HepG2 (cell line): ENCODE measurements around the gene UBASH3A. TPM values are rescaled to one million over a fixed set of nuclear protein-coding genes. Genes with fewer than 3 reads are reported as not detected.

Source experiments
- ELF3 ChIP-seq: IDR thresholded peaks from 2 replicates; pipeline ENCODE4 v1.6.1; 2016; ENCODE audit warnings: missing genetic modification reagents, missing compliant biosample characterization
- FOXO1 ChIP-seq: sonication (generic); formaldehyde crosslinking; IDR thresholded peaks from 2 replicates; pipeline ENCODE4 v1.4.0; 2020; ENCODE audit warnings: missing genetic modification reagents
- HNF4G ChIP-seq, 2 experiments: sonication (generic) in 1 of 2; formaldehyde crosslinking in 1 of 2; IDR thresholded peaks; 2 replicates each; pipeline versions ENCODE4 v1.4.0 to v1.6.1; 2011 to 2020; ENCODE audit warnings: borderline replicate concordance in 2 of 2, low read depth in 2 of 2, mild to moderate bottlenecking in 2 of 2, low read length in 1 of 2, missing genetic modification reagents in 1 of 2, moderate library complexity in 1 of 2
- HOXA3 ChIP-seq: sonication (generic); formaldehyde crosslinking; IDR thresholded peaks from 2 replicates; pipeline ENCODE4 v1.5.0; 2020; ENCODE audit warnings: missing genetic modification reagents
- KLF16 ChIP-seq, 2 experiments: sonication (generic) in 1 of 2; formaldehyde crosslinking in 1 of 2; IDR thresholded peaks; 2 replicates each; pipeline versions ENCODE4 v1.6.1 to v1.8.0; 2016 to 2023; ENCODE audit warnings: missing genetic modification reagents in 2 of 2, missing compliant biosample characterization in 1 of 2
- PHF5A ChIP-seq: IDR thresholded peaks from one replicate; pipeline ENCODE4 v1.6.1; 2018; ENCODE audit warnings: low read depth, missing genetic modification reagents; ENCODE audit not compliant: unreplicated experiment
- POLR2AphosphoS2 ChIP-seq: IDR thresholded peaks from 2 replicates; pipeline ENCODE4 v1.6.1; 2011; ENCODE audit warnings: low read depth, low read length, improper control_type of control experiment
- SALL1 ChIP-seq: sonication (generic); formaldehyde crosslinking; IDR thresholded peaks from 2 replicates; pipeline ENCODE4 v1.8.0; 2022; ENCODE audit warnings: mild to moderate bottlenecking, missing genetic modification reagents
- YY1 ChIP-seq: IDR thresholded peaks from 2 replicates; pipeline ENCODE4 v1.6.1; 2011; ENCODE audit warnings: low read length, low read depth, moderate library complexity, mild to moderate bottlenecking; ENCODE audit not compliant: insufficient read depth, insufficient replicate concordance
- ZBTB8A ChIP-seq: sonication (generic); formaldehyde crosslinking; IDR thresholded peaks from 2 replicates; pipeline ENCODE4 v1.4.0; 2020; ENCODE audit warnings: mild to moderate bottlenecking, low read depth, missing genetic modification reagents, borderline replicate concordance
- ZNF251 ChIP-seq: sonication (generic); formaldehyde crosslinking; IDR thresholded peaks from 2 replicates; pipeline ENCODE4 v1.9.0; 2021; ENCODE audit warnings: mild to moderate bottlenecking, missing genetic modification reagents
- ZNF281 ChIP-seq: sonication (generic); formaldehyde crosslinking; IDR thresholded peaks from 2 replicates; pipeline ENCODE4 v1.4.0; 2020; ENCODE audit warnings: missing genetic modification reagents, borderline replicate concordance
- ZNF333 ChIP-seq: sonication (generic); formaldehyde crosslinking; IDR thresholded peaks from 2 replicates; pipeline ENCODE4 v1.4.0; 2020; ENCODE audit warnings: mild to moderate bottlenecking, missing genetic modification reagents, borderline replicate concordance
- polyA plus RNA-seq, 8 experiments: library from polyadenylated mRNA; depleted of rRNA in 3 of 8; stranded (reverse) in 7 of 8; unstranded in 1 of 8; fragments of >200 nt; fragmentation: Illumina TruSeq in 4 of 8; extraction: Trizol in 4 of 8; gene quantifications; 2 replicates each; pipeline versions ENCODE4 v1.2.1 to v1.2.3, GENCODE V29; 2011 to 2016; ENCODE audit warnings: low read depth in 4 of 8, missing spikeins in 1 of 8, mixed read lengths in 1 of 8; ENCODE audit not compliant: insufficient read depth in 1 of 8
- total RNA-seq, 5 experiments: library from RNA; depleted of rRNA; stranded (reverse); fragments of >200 nt; fragmentation: Illumina TruSeq; extraction: Trizol; gene quantifications; 2 replicates each; pipeline ENCODE4 v1.2.3, GENCODE V29; 2016; ENCODE audit warnings: low read depth in 1 of 5
- TF ChIP-seq, protein P1 (sequence below): sonication (generic); formaldehyde crosslinking; IDR thresholded peaks from 2 replicates; pipeline ENCODE4 v1.5.1; 2020; ENCODE audit warnings: mild to moderate bottlenecking, missing genetic modification reagents, moderate library complexity
- TF ChIP-seq, protein P2 (sequence below): sonication (generic); formaldehyde crosslinking; IDR thresholded peaks from 2 replicates; pipeline ENCODE4 v1.4.0; 2020; ENCODE audit warnings: missing genetic modification reagents, borderline replicate concordance
- TF ChIP-seq, protein P3 (sequence below): sonication (generic); formaldehyde crosslinking; IDR thresholded peaks from 2 replicates; pipeline ENCODE4 v1.4.0; 2020; ENCODE audit warnings: mild to moderate bottlenecking, missing genetic modification reagents

UBASH3A gene
- total and polyA plus RNA-seq, 2 of the 13 experiments (the other 11 are each of a cell fraction or from before 2014, with no cell fraction given), result not detected

DNA sequence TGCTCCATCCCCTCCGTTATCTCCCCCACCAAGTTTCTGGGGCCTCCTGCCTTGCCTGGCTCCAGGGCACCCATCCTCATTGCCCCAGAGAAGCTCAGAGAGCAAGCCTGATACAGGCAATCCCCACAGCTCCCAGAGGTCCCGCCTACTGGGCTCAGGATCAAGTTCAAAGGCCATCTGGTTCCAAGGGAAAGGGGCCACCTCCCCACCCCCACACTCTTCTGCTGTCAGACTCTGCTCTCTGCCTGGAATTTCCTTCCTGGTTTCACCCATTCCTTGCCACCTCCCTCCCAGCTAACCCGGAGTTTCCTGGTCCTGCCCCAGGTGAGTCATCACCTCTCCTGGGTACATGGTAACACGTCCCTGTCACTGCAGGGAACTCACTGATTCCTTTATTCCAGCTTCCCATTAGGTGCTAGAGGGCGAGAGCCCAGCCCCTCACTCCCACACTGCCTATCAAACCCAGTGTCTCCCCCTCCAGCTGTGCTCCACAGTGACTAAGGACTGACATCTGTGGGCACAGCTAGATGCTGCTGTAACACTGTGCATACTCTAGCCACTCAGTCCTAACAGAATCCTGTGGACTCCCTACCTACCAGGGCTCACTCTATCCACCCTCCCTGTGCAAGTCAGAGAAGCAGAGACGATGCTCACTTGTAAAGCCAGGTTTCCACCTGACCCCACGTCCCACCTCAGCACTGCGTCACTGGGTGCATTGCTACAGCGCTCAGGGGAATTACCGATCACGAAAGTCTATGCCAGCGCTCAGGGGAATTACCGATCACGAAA lies 70.5 kb downstream of the UBASH3A start (continued):
- TF ChIP-seq ZNF281 (CRISPR knock-in tag), result peak; percentile 78; the same call in 1 of the 2 replicates
- TF ChIP-seq KLF16 (CRISPR knock-in tag; IDR thresholded peaks at IDR 0.05), result no peak
- no peak for TF ChIP-seq PHF5A
- no peak for TF ChIP-seq FOXO1
- TF ChIP-seq POLR2AphosphoS2, result no peak
- peak; percentile 35; the same call in 1 of the 2 replicates for TF ChIP-seq SALL1 (CRISPR knock-in tag)
- no peak for TF ChIP-seq ZNF333 (CRISPR knock-in tag)
- TF ChIP-seq ZBTB8A, result no peak
- TF ChIP-seq, protein P1, sequence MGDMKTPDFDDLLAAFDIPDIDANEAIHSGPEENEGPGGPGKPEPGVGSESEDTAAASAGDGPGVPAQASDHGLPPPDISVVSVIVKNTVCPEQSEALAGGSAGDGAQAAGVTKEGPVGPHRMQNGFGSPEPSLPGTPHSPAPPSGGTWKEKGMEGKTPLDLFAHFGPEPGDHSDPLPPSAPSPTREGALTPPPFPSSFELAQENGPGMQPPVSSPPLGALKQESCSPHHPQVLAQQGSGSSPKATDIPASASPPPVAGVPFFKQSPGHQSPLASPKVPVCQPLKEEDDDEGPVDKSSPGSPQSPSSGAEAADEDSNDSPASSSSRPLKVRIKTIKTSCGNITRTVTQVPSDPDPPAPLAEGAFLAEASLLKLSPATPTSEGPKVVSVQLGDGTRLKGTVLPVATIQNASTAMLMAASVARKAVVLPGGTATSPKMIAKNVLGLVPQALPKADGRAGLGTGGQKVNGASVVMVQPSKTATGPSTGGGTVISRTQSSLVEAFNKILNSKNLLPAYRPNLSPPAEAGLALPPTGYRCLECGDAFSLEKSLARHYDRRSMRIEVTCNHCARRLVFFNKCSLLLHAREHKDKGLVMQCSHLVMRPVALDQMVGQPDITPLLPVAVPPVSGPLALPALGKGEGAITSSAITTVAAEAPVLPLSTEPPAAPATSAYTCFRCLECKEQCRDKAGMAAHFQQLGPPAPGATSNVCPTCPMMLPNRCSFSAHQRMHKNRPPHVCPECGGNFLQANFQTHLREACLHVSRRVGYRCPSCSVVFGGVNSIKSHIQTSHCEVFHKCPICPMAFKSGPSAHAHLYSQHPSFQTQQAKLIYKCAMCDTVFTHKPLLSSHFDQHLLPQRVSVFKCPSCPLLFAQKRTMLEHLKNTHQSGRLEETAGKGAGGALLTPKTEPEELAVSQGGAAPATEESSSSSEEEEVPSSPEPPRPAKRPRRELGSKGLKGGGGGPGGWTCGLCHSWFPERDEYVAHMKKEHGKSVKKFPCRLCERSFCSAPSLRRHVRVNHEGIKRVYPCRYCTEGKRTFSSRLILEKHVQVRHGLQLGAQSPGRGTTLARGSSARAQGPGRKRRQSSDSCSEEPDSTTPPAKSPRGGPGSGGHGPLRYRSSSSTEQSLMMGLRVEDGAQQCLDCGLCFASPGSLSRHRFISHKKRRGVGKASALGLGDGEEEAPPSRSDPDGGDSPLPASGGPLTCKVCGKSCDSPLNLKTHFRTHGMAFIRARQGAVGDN, result 0 out of 2 replicates have a peak, but pooled peaks have one; percentile 8
- TF ChIP-seq HNF4G (IDR thresholded peaks at IDR 0.05; ENCODE audit: borderline replicate concordance, low read depth, low read length), result peak; percentile 58; the same call in 1 of the 2 replicates
- TF ChIP-seq HNF4G (CRISPR knock-in tag; IDR thresholded peaks at IDR 0.05; ENCODE audit: borderline replicate concordance, low read depth), result no peak
- peak; percentile 68 for TF ChIP-seq ELF3
- TF ChIP-seq HOXA3 (CRISPR knock-in tag), result peak; percentile 13; the same call in 1 of the 2 replicates
- TF ChIP-seq ZNF251, result no peak
- no peak for TF ChIP-seq YY1
- TF ChIP-seq, protein P2, sequence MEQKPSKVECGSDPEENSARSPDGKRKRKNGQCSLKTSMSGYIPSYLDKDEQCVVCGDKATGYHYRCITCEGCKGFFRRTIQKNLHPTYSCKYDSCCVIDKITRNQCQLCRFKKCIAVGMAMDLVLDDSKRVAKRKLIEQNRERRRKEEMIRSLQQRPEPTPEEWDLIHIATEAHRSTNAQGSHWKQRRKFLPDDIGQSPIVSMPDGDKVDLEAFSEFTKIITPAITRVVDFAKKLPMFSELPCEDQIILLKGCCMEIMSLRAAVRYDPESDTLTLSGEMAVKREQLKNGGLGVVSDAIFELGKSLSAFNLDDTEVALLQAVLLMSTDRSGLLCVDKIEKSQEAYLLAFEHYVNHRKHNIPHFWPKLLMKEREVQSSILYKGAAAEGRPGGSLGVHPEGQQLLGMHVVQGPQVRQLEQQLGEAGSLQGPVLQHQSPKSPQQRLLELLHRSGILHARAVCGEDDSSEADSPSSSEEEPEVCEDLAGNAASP, result no peak
- TF ChIP-seq, protein P3, sequence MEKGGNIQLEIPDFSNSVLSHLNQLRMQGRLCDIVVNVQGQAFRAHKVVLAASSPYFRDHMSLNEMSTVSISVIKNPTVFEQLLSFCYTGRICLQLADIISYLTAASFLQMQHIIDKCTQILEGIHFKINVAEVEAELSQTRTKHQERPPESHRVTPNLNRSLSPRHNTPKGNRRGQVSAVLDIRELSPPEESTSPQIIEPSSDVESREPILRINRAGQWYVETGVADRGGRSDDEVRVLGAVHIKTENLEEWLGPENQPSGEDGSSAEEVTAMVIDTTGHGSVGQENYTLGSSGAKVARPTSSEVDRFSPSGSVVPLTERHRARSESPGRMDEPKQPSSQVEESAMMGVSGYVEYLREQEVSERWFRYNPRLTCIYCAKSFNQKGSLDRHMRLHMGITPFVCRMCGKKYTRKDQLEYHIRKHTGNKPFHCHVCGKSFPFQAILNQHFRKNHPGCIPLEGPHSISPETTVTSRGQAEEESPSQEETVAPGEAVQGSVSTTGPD (CRISPR knock-in tag), result no peak
